H1 (cell line): Measurements from ENCODE around the gene ADCY3. TPM values are rescaled to one million over a fixed set of nuclear protein-coding genes. Genes with fewer than 3 reads are reported as not detected.

Experiments used
- HDAC2 ChIP-seq, 2 experiments: fragments of 300-600 bp in 1 of 2; sonication (generic) in 1 of 2; IDR thresholded peaks; 2 replicates each; pipeline ENCODE4 v1.6.1; 2011 to 2012; ENCODE audit warnings: low read depth in 2 of 2, low read length in 2 of 2, mild to moderate bottlenecking in 2 of 2, moderate library complexity in 2 of 2, borderline replicate concordance in 1 of 2, inconsistent platforms in 1 of 2
- TAF1 ChIP-seq: IDR thresholded peaks from 2 replicates; pipeline ENCODE4 v1.6.1; 2011; ENCODE audit warnings: mild to moderate bottlenecking, low read depth, low read length
- TBP ChIP-seq: IDR thresholded peaks from 2 replicates; pipeline ENCODE4 v1.6.1; 2011; ENCODE audit warnings: low read depth, low read length, improper control_type of control experiment
- YY1 ChIP-seq: IDR thresholded peaks from 2 replicates; pipeline ENCODE4 v1.6.1; 2011; ENCODE audit warnings: low read depth, mild to moderate bottlenecking, low read length
- polyA plus RNA-seq, 7 experiments: library from polyadenylated mRNA; depleted of rRNA in 3 of 7; stranded (reverse) in 5 of 7; unstranded in 2 of 7; fragments of >200 nt in 5 of 7; fragments of 200-250 nt in 2 of 7; gene quantifications; 1 replicate in 5 of 7; 2 replicates in 1 of 7; 4 replicates in 1 of 7; pipeline versions ENCODE4 v1.2.1 to v1.2.3, GENCODE V29; 2011 to 2013; ENCODE audit warnings: missing spikeins in 2 of 7, mixed read lengths in 2 of 7
- total RNA-seq: library from RNA; stranded (reverse); fragmentation: NEBNext Ultra II Directional; extraction: Animal tissue kit (Norgen Biotek cat#: 25700); gene quantifications from 2 replicates; pipeline ENCODE4 v1.2.1, GENCODE V29; 2021

The ADCY3 gene
- total and polyA plus RNA-seq, 2 of the 8 experiments (the other 6 are each of a cell fraction or from before 2014, with no cell fraction given): 45.1 to 52.9 TPM

- TF ChIP-seq TBP (no peak), TAF1 (no peak), HDAC2 (IDR thresholded peaks at IDR 0.05; ENCODE audit: borderline replicate concordance in 1 of 2, low read depth in 2 of 2, low read length in 2 of 2) (no peak), YY1 (no peak)
Measured at GRCh38 chr2:24877067-24877466, 43.0 kb downstream of the ADCY3 start (continued).
